H9 (cell line): ENCODE data around the gene PELI2. TPM values are rescaled to one million over a fixed set of nuclear protein-coding genes. Genes with fewer than 3 reads are reported as not detected.

ENCODE experiments used
- DNase-seq: peaks from one replicate; pipeline ENCODE4 v3.0.0-alpha.2; 2017
- H2AFZ ChIP-seq: one replicate; pipeline ENCODE4 v1.6.1; 2013; ENCODE audit warnings: mild to moderate bottlenecking, low read length, control low read depth, moderate library complexity
- H2AK5ac ChIP-seq: 2 replicates; pipeline ENCODE4 v1.6.1; 2013; ENCODE audit warnings: low read length, control low read depth, mixed read lengths; ENCODE audit not compliant: insufficient read length
- H2BK120ac ChIP-seq: one replicate; pipeline ENCODE4 v1.6.1; 2013; ENCODE audit warnings: low read depth, mild to moderate bottlenecking, low read length, control low read depth, inconsistent platforms; ENCODE audit not compliant: poor library complexity, severe bottlenecking
- H2BK12ac ChIP-seq: 2 replicates; pipeline ENCODE4 v1.6.1; 2013; ENCODE audit warnings: low read length, control low read depth, mixed read lengths, low read depth; ENCODE audit not compliant: insufficient read length
- H2BK15ac ChIP-seq: 2 replicates; pipeline ENCODE4 v1.6.1; 2013; ENCODE audit warnings: low read depth, low read length, control low read depth
- H2BK20ac ChIP-seq: one replicate; pipeline ENCODE4 v1.6.1; 2013; ENCODE audit warnings: low read depth, mild to moderate bottlenecking, low read length, control low read depth, inconsistent platforms; ENCODE audit not compliant: poor library complexity, severe bottlenecking
- H2BK5ac ChIP-seq: 2 replicates; pipeline ENCODE4 v1.6.1; 2013; ENCODE audit warnings: low read length, control low read depth, mixed read lengths; ENCODE audit not compliant: insufficient read length
- H3K14ac ChIP-seq: 2 replicates; pipeline ENCODE4 v1.6.1; 2013; ENCODE audit warnings: low read length, control low read depth; ENCODE audit not compliant: insufficient read depth
- H3K18ac ChIP-seq: 2 replicates; pipeline ENCODE4 v1.6.1; 2013; ENCODE audit warnings: low read depth, mild to moderate bottlenecking, mixed read lengths, low read length, control low read depth; ENCODE audit not compliant: insufficient read length
- H3K23ac ChIP-seq: 2 replicates; pipeline ENCODE4 v1.6.1; 2013; ENCODE audit warnings: low read length, control low read depth, mixed read lengths, low read depth; ENCODE audit not compliant: insufficient read length
- H3K23me2 ChIP-seq: 2 replicates; pipeline ENCODE4 v1.6.1; 2013; ENCODE audit warnings: low read depth, mild to moderate bottlenecking, mixed read lengths, low read length, control low read depth; ENCODE audit not compliant: insufficient read length, poor library complexity, severe bottlenecking
- H3K27ac ChIP-seq: 2 replicates; pipeline ENCODE4 v1.5.1; 2013; ENCODE audit warnings: low read length, control low read depth, mixed read lengths, low read depth; ENCODE audit not compliant: insufficient read length
- H3K27me3 ChIP-seq: 2 replicates; pipeline ENCODE4 v1.6.1; 2013; ENCODE audit warnings: low read length, control low read depth, inconsistent platforms; ENCODE audit not compliant: insufficient read depth
- H3K4ac ChIP-seq: 2 replicates; pipeline ENCODE4 v1.6.1; 2013; ENCODE audit warnings: low read depth, mild to moderate bottlenecking, control low read depth, inconsistent platforms, low read length, moderate library complexity
- H3K4me1 ChIP-seq: 2 replicates; pipeline ENCODE4 v1.6.1; 2013; ENCODE audit warnings: low read length, control low read depth, inconsistent platforms; ENCODE audit not compliant: insufficient read depth
- H3K4me2 ChIP-seq: 2 replicates; pipeline ENCODE4 v1.6.1; 2013; ENCODE audit warnings: low read length, control low read depth, mixed read lengths; ENCODE audit not compliant: insufficient read length, insufficient read depth
- H3K56ac ChIP-seq: 2 replicates; pipeline ENCODE4 v1.6.1; 2013; ENCODE audit warnings: low read depth, mild to moderate bottlenecking, mixed read lengths, low read length, control low read depth; ENCODE audit not compliant: insufficient read length
- H3K79me1 ChIP-seq: 2 replicates; pipeline ENCODE4 v1.6.1; 2013; ENCODE audit warnings: low read depth, mild to moderate bottlenecking, moderate library complexity, low read length, control low read depth, inconsistent platforms; ENCODE audit not compliant: insufficient read depth, poor library complexity, severe bottlenecking
- H3K79me2 ChIP-seq: 2 replicates; pipeline ENCODE4 v1.6.1; 2013; ENCODE audit warnings: low read length, control low read depth, inconsistent platforms; ENCODE audit not compliant: insufficient read depth
- H3K9ac ChIP-seq: 2 replicates; pipeline ENCODE4 v1.6.1; 2013; ENCODE audit warnings: low read length, control low read depth, mixed read lengths; ENCODE audit not compliant: insufficient read length; ENCODE audit errors: extremely low read depth
- H3K9me3 ChIP-seq: one replicate; pipeline ENCODE4 v1.6.1; 2013; ENCODE audit warnings: low read depth, low read length, inconsistent platforms; ENCODE audit not compliant: control insufficient read depth
- H3T11ph ChIP-seq: one replicate; pipeline ENCODE4 v1.6.1; 2013; ENCODE audit warnings: mild to moderate bottlenecking, low read length, control low read depth, inconsistent platforms
- H4K20me1 ChIP-seq: one replicate; pipeline ENCODE4 v1.6.1; 2013; ENCODE audit not compliant: control insufficient read depth, insufficient read length, insufficient read depth
- H4K5ac ChIP-seq: 2 replicates; pipeline ENCODE4 v1.6.1; 2013; ENCODE audit warnings: low read depth, mild to moderate bottlenecking, mixed read lengths, low read length, control low read depth; ENCODE audit not compliant: insufficient read length
- H4K8ac ChIP-seq: replicated peaks from 2 replicates; pipeline ENCODE4 v1.6.1; 2013; ENCODE audit warnings: low read length, control low read depth, mixed read lengths, low read depth; ENCODE audit not compliant: insufficient read length
- H4K91ac ChIP-seq: 2 replicates; pipeline ENCODE4 v1.6.1; 2013; ENCODE audit warnings: low read depth, mild to moderate bottlenecking, moderate library complexity, mixed read lengths, low read length, control low read depth; ENCODE audit not compliant: insufficient read length
- H3K27ac Mint-ChIP-seq, 3 experiments: 2 replicates in 2 of 3; 3 replicates in 1 of 3; pipeline ENCODE4 v1.8.0; 2020 to 2021; ENCODE audit warnings: mixed read lengths in 3 of 3, mild to moderate bottlenecking in 1 of 3, moderate library complexity in 1 of 3
- H3K27me3 Mint-ChIP-seq: 2 replicates; pipeline ENCODE4 v1.8.0; 2021; ENCODE audit warnings: low read depth, mild to moderate bottlenecking, moderate library complexity, mixed read lengths
- H3K36me3 Mint-ChIP-seq, 3 experiments: 2 replicates in 2 of 3; 3 replicates in 1 of 3; pipeline ENCODE4 v1.8.0; 2020 to 2021; ENCODE audit warnings: low read depth in 3 of 3, mixed read lengths in 3 of 3; ENCODE audit not compliant: insufficient read depth in 1 of 3
- H3K4me1 Mint-ChIP-seq, 2 experiments: 2 replicates each; pipeline ENCODE4 v1.8.0; 2020; ENCODE audit warnings: mixed read lengths in 2 of 2
- H3K4me3 Mint-ChIP-seq, 2 experiments: 2 replicates in 1 of 2; 3 replicates in 1 of 2; pipeline ENCODE4 v1.8.0; 2020 to 2021; ENCODE audit warnings: mild to moderate bottlenecking in 2 of 2, mixed read lengths in 2 of 2, moderate library complexity in 1 of 2
- H3K9me3 Mint-ChIP-seq, 2 experiments: 2 replicates in 1 of 2; 3 replicates in 1 of 2; pipeline ENCODE4 v1.8.0; 2020; ENCODE audit warnings: mild to moderate bottlenecking in 2 of 2, mixed read lengths in 2 of 2, moderate library complexity in 1 of 2
- CTCF ChIP-seq: fragments of 200-600 bp; sonication (generic); conservative IDR thresholded peaks from 3 replicates; pipeline ENCODE4 v1.8.0; 2021; ENCODE audit warnings: antibody characterized with exemption, mild to moderate bottlenecking
- WGBS: extraction: QIAGEN DNeasy Blood & Tissue Kit; methylation state at CpG from one replicate; pipeline ENCODE4 v1.1.7; 2013; ENCODE audit warnings: missing lambda C conversion rate, low lambda C conversion rate, mixed read lengths; ENCODE audit not compliant: insufficient read length; ENCODE audit errors: extremely low coverage; 5-methylcytosine and 5-hydroxymethylcytosine counted together
- total RNA-seq: library from RNA; stranded (reverse); gene quantifications from 2 replicates; pipeline ENCODE4 v1.2.1, GENCODE V29; 2021

The PELI2 gene
- total RNA-seq, 1 experiment from 2014 or later, result 18.0 TPM

- Histone ChIP-seq H3K4ac (no peak overlapping the region), H4K20me1 (no peaks in the 10 kb centered on the region), H4K91ac (no peak overlapping the region), H3K27ac (no peak overlapping the region), H3K4me1 (0 out of 2 replicates have a peak, but pooled peaks cover 3% of the 10 kb centered on the region), H2BK20ac (no peak overlapping the region), H3T11ph (no peak overlapping the region), H2BK15ac (no peak overlapping the region), H3K4me2 (no peak overlapping the region), H2BK5ac (no peak overlapping the region), H3K23me2 (peaks cover 11% of the 10 kb centered on the region), H2AK5ac (no peak overlapping the region), H3K18ac (no peak overlapping the region), H3K56ac (no peak overlapping the region), H2AFZ (no peak overlapping the region), H2BK12ac (no peak overlapping the region), H3K23ac (no peak overlapping the region), H3K27me3 (peaks cover 6% of the 10 kb centered on the region; the same call in 1 of the 2 replicates), H3K9ac (no peak overlapping the region), H3K9me3 (no peaks in the 10 kb centered on the region), H2BK120ac (no peak overlapping the region), H3K14ac (no peak overlapping the region), H3K79me1 (peaks cover 5% of the 10 kb centered on the region), H3K79me2 (peaks cover 3% of the 10 kb centered on the region; the same call in 1 of the 2 replicates), H4K5ac (no peak overlapping the region), H4K8ac (no peak overlapping the region)
- H3K4me3 Mint-ChIP-seq, result no peak overlapping the region; a peak in 1 of 5 replicates
- peaks cover 26 to 29% of the 10 kb centered on the region in 2 experiments for H3K4me1 Mint-ChIP-seq
- WGBS, result 100% methylated on average over 1 of the region's 3 CpGs
- no peak for DNase-seq
- no peak for TF ChIP-seq CTCF
- no peaks in the 10 kb centered on the region; a peak in 1 of 7 replicates for H3K36me3 Mint-ChIP-seq
- no peaks in the 10 kb centered on the region for H3K9me3 Mint-ChIP-seq
- no peak overlapping the region for H3K27ac Mint-ChIP-seq
- peaks cover 25% of the 10 kb centered on the region for H3K27me3 Mint-ChIP-seq
These were observed 3.6 kb downstream of the PELI2 start for GRCh38 chr14:56121816-56122215.
